GM19455 (cell line): ENCODE measurements around the gene JHY.

ENCODE experiments used
- ATAC-seq: cut with Tn5 transposase; IDR thresholded peaks from one replicate; pipeline ENCODE4 v1.9.1; 2021; ENCODE audit not compliant: unreplicated experiment

The JHY gene

DNA sequence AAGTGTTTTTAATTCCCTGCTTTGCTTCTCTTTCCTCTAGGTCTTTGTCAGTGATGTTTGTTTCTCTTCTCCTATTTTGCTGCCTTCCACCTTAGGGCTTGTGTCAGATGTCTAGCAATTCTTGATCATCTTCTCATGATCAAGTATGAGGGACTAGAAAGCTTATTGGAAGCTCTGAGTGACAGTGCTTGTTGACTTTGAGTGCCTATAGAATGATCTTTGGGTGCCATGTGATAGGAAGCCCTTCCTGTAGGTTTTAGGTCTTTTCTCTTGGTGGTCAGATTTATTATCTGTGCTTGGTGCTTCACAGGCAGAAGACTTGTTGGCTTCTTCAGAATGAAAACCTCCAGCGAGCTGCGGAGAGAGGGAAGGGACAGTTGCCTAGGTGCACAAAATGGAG, 56.0 kb downstream of the JHY start:
- no peak for ATAC-seq

DNA sequence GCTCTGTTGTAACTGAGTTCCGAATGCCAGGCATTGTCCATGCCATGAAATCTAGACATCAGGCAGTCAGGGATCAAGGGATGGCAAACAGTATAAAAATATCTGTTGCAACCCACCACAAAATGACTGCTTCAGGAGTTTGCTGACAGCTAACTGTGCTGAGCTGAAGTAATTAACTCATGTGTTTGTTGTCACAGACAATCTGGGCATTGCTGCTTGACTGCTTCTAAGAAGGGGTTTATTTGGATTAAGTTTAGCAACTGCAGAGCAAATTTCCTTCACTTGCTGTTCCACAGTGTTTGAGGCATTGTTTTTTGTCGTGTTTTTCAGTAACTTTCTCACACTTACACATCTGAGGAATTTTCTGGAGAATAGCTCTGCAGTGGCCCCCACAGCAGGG, 68.7 kb downstream of the JHY start:
- ATAC-seq, result no peak

GRCh38 chr11:122954455-122954854, 71.9 kb downstream of the JHY start:
- no peak for ATAC-seq

GRCh38 chr11:122963961-122964360, 81.4 kb downstream of the JHY start:
- ATAC-seq, result no peak

DNA sequence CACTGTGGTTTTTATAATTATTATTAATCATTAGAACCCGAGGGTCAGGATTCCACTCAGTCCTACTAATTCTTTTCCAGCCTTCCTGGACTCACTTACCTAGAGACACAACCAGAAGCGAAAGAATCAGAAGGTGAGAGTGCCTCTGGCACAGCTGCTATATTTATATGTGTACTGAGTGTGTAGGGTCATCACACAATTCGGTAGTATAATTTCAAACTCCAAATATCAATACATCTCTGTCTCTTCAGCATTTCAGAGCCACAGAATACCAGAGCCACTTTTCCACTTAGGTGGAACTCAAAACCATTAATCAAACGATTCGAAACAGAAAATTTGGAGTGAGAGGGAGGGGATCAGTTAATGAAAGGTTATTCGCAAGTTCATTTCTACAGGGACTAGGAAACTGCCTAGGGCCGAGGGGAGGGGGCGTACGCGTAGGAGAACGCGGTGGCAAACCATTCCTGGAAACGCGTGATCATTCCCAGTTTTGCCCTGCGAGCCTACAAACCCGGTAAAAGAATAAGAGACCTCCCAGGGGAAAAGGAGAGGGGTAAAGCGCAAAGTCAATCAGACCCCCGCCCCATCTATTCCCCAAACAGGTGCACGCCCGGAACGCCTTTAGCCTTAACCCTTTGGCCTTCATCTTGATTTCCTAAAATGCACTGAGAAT, 93.6 kb downstream of the JHY start:
- no peak for ATAC-seq

DNA sequence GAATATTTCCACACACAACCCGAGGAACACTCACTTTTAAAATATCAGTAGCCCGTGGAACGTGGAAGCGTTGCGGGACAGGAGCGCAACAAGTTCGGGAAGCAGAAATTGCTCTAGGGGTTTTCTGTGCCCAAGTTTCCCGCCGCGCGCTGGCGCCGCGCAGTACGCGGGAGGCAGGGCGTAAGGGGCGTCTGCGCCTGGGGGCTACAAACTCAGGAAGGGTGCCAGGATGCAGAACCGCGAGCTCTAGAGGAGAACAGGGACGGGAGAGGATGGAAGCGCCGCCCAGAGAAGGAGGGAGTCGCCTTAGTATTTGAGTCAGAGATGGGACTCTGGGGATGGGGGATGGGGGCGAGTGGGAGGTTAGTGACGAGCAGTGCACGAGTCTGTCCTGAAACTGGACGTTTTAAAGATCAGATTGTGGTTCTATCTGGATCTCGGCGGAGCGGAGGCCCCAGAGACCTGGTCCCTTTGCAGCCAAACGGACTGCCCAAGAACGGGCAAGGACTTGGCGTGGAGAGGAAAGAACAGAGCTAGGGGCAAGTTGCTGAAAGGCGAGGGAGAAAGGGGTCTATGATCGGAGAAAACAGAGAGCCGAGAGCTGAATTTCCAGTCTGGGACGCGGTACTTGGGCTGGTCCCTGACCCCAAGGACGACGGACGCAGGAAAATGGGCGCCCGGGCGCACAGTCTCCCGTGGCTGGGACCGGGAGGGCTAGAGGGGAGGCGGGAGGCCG, 94.3 kb downstream of the JHY start:
- ATAC-seq, result no peak

DNA sequence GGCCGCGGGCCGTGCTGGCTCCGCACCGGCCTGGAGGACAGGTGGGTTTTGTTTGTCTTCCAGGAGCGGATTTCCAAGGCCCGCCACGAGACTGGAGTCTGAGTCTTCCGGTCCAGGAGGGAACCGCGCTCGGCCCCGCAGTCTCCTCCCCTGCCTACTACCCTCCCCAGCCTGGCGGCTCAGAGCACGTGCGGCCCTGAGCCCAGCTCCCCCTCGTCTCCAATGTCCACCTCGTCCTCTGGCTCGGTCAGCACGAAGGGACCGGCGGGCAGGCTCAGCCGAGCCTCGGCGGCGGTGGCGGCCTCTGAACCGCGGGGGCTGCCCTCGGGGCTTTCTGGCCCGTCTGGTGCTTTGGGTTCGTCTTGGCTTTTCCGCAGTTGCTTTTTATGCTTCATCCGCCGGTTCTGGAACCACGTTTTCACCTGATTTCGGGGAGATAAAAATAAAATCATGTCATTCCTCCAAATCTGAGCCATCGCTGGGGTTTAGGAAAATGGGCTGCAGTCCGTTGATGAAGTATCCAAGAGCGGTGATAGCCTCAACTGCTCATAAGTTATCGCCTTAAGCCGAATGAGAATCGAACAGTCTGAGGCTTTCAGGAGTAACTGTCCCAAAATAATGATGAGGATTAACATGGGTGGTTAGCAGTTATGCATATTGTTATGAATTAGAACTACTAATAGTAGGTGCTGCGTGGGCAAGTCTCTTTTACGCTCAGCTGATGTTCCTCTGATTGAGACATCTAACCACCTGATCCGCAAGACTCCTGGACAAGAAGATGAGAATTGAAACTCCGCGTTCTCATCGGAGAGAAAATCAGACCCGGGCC, 95.1 kb downstream of the JHY start:
- no peak for ATAC-seq

DNA sequence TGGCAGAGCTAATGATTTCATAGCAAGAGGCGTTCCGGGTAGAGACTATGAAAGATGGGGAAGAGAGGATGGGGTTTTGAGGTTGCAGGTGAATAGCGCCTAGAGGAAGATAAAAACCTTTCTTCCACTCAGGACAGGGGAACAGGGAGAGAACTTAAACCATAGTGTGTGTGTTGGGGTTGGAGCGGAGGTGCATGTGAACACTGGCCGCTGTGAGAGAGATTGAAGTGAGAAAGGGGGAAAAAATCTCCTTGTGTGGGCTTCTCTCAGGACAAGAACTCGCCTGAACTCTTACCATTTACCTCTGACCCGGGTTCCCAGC, 95.7 kb downstream of the JHY start:
- no peak for ATAC-seq

- ATAC-seq, result no peak
These were observed 96.7 kb downstream of the JHY start for GRCh38 chr11:122979103-122979814.

- no peak for ATAC-seq
These were observed 97.4 kb downstream of the JHY start for GRCh38 chr11:122979815-122980595.

DNA sequence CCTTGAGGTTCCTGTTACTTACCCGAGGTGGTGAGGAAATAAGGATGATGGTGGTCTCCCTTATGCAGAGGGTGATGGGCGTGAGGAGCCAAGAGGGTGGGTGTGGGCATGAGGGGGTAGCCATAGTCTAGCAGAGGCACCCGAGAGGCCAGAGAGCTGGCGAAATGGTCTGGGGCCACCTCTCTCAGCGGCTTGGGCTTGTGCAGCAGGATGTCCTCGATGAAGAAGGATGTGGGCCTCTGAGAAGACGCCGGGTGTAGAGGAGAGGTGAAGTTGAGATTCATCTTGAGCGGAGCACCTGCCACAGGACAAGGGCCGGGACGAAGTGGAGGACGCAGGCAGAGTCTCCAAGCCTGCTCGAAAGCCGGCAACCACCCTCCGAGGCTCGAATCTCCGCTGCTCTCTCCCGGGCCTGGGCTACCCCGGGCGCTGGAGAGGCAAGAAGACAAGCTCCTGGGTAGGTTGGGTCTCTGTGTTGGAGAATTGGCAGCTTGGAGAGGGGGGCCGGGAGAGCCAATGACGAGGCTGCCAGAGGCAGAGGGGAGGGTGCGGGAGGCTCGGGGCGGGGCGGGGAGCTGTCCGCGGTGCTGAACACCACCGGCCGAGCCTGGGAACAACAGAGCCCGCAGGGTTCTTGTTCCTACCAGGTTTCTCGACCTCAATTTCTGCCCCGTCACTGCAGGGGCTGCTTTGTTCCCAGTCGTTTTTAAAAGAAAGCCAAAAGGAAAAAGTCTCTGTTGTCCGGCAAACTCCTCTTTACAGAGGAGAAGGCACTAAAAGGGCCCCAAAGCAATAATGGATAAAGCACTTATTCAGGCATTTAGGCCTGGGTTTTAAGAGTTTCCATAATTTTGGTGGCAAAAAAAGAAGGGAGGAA, 99.1 kb downstream of the JHY start, which contains the start of gene BSX:
Gene BSX, minus strand, starts transcription at position 447 of the 877 bp plus-strand sequence. Its CDS starts 163 bp downstream, at position 284.
- no peak for ATAC-seq

DNA sequence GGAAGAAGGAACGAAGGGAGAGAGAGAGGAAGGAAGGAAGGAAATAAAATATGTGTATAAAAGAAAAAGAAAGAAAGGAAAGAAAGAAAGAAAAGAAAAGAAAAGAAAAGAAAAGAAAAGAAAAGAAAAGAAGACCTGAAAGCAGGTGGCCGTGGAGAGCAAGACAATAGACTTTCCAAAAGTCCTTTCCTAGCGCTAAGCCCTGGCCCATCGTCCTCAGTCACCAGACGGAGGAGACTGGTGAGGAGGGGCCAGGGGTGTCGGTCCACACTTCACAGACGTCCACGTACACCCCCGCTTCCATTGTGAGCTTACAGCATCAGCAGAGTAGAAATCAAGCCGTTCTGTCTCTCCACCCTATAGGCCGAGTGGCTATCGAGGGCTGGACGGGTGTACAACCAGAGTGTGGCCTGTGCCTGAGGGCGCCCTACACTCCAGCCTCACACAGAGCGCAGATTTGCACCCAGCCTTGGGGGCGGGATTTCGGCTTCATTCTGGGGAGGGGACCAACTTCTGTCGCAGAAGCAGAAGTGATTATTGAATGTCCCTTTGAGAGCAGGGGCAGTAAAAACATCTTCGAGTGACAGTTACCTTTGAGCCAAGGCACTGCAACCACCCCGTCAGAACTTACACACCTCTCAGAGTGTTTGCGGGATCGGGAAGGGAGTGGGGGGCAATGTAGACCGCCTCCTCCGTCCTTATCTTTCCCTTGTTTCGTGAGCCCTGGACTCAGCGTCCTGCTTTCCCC, 101.1 kb downstream of the JHY start:
- no peak for ATAC-seq

GRCh38 chr11:122984186-122985011, 101.8 kb downstream of the JHY start:
- no peak for ATAC-seq

DNA sequence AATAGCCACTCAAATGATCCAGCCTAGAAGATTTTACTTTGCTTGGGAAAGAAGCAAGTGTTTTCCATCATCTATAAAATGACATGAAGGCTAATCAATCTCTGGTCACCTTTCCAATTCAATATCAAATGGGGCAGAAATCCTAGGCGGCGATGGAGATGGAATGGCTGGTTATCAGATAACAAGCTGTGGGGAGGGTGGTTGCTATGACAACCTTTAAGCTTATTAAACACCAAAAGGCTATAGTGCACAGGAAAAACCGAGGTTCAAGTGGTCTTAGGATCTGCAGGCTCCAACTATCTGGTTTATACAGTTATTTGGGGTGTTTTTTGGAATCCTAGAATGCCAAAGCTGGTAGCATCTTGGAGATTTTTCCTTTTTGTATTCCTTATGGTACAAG, 113.0 kb downstream of the JHY start:
- no peak for ATAC-seq

DNA sequence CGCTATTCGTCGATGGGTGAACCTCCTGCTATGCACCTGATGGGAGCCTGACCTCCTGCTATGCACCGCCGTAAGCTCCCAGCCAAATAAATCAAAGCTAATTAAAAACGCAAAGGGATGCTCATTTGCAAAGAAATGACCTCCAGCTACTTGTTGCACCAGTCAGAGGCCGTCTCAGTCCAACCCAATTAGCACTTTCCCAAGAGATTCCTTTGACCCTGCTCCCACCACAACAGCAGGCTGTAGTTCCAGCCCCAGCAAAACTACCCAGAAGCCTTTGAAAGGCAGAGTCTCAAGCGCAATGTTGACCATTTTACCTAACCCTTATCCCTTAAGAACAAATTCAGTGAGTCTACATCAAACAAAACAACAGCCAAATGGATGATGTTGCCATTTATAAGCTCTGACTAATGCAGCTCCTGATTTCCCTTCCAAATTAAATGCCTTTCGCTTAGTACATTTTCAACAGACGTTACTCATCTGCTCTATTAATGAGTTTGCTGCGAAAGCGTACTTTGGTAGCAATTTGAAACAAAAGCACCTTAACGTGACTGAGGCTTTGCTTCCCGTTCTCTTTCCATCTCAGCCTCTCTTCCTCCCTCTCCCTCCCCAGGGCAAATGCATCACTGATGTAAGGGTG, 116.3 kb downstream of the JHY start:
- no peak for ATAC-seq

GRCh38 chr11:123000721-123001120, 118.2 kb downstream of the JHY start:
- ATAC-seq, result no peak

DNA sequence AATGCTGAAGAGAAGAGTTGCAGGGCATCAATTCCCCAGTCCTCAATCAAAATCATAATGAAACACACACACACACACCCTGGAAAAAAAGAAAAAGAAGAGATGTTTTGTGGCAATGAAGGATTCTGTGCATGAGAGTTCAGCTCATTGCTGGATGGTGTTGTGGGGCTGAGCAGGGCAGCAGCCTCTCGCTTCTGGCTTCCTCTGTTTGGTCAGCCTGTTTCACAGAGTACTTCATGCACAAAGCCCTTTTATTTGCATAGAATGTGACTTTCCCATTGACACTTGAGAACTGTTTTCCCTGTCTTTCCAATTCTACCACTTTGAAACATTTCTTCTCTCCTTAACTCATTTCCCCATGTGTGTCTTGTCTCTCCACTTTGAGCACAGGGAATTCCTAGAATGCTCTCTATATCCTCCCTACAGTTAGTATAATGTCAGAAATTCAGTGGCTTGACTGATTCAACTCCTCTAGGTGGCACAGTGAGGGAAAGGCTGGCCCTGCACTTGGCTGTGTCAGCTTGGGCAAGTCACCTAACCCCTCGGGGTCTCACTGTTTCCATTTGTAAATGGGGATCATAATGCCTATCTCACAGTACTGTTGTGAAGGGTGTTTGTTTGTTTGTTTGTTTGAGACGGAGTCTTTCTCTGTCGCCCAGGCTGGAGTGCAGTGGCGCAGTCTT, 124.4 kb downstream of the JHY start:
- no peak for ATAC-seq
